ENCODE data around the gene UAP1.

The UAP1 gene

DNA sequence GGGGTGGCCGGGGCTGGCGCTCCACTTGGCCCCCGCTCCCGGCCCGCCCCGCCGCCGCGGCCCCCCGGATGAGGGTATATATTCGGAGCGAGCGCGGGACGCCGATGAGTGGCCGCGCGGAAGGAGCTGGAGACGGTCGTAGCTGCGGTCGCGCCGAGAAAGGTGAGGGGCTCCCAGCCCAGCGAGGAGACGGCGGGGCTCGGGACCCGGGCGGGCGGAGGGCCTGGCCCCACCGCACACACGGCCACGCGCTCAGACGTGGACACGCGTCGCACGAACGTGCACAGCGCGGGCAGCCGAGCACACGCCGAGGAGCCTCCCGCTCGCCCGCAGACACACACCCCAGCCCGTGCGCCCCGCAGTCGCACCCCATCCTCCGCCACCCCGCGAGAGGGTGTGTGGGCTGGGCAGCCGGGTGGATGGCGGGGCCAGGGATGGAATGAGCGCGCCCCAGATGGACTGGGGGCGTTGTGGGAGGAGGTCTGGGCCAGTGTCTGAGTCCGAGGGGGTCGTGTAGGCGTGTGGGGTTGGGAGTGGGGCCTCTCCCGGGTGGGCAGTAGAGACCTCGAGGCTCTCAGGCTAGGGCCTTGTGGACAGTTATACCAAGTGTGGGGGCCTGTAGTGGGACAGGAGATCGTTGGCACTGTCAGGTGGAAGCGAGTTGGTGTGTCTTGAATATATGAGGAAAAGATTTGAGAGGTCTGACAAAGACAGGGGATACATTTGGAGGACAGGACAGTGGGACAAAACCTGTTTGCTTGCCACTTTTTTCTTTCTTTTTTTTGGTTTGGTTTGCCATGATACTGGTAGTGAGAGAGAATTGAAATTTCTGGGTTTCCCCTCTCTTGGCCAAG is at the start of gene UAP1:
UAP1 (plus strand) TSS at position 107 of the 854 bp plus-strand sequence. CDS start 4,347 bp downstream, outside the sequence.
- no peak for DNase-seq

DNA sequence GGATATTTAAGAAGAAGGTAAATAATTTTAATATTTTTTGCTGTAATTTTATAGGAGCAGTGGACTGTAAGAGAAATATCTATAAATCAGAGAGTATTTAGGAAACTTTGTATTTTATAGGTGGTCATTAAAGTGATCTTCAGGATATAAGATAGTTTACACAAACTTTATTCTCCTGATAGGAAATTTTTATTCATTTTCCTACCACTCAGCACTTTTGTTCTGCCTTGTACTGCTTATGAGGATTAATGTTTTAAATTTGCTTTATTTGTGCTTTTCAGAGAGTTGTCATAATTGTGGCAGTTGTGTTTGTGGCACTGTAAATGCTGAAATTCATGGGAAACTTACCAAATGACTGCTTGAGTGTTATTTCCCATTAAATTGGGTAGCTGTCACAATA is 34.2 kb upstream of the UAP1 start:
- no peak for DNase-seq

DNA sequence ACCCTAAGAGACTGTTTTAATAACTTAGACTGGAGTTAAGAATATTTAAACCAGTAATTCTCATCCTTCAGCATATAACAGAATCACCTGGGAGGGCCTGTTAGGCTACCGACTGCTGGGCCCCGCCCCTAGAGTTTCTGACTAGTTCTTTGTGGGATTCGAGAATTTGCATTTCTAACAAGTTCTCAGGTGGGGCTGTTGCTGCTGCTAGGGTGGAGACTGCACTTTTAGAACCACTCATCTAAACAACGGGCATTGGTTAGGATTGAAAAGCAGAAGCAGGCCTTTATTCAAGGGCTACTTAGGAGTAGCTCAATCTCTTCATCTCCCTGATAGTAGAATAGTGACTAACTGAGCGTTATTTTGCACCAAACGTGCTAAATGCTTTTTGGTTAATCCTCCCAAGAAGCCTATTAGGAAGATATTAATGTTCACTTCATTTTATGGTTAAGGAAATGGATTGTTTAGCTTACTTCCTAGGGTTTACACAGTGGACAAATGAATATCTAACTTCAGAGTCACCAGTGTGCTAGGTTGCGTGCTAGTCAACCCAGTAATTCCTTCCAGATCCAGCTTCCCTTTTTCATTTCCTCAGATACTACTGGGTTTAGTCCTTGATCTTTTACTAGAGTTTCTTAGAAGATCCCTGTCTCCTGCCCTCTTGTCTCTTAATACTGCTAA is 31.1 kb upstream of the UAP1 start:
- no peak for DNase-seq

DNA sequence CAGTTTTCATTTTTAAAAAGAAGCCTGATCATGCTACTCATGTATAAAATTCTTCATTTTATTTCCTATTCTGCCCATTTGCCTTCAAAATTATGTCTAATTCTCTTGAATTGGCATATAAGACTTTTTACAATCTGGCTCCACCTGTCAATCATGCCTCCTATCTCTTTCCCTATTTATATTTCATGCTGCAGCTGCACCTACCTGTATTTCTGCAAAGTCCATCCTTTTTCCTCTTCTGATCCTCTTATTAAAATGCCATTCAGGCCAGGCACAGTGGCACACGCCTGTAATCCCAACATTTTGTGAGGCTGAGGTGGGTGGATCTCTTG is 30.6 kb upstream of the UAP1 start:
- DNase-seq: no peak

DNA sequence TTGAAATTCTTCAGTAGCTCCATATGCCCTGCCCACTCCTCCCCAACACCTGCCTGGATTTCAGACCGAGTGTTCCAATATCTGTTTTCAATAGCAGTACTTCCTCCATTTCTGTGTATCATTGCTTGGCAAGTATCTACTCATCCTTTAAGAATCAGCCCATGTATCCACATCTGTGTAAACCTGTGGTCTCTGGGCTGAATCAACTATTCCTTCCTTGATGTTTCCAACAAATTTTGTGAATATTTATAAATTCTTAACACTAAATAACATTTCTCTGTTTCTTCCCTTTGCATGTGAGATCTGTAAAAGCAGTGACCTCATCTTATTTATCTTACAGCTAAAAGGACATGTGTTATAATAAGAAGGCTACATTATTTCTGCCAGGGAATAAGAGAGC is 26.0 kb upstream of the UAP1 start:
- no peak for DNase-seq

DNA sequence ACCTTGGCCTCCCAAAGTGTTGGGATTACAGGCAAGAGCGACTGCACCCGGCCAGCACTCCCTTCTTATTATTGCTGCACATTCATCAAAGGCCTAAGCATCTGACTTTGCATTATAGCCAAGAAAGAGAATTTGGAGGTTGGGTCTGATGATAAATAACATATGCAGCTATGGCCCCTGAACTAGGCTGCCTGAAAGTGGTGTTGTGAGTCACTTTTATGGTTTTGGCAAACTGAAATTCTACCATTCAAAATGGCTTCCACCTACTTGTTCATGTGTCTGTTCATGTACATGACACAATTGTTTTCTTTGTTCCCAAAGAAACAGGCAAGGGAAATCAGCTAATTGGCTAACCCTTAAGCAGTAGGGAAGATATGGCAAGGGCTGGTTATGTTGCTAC is 25.0 kb upstream of the UAP1 start:
- DNase-seq: no peak

DNA sequence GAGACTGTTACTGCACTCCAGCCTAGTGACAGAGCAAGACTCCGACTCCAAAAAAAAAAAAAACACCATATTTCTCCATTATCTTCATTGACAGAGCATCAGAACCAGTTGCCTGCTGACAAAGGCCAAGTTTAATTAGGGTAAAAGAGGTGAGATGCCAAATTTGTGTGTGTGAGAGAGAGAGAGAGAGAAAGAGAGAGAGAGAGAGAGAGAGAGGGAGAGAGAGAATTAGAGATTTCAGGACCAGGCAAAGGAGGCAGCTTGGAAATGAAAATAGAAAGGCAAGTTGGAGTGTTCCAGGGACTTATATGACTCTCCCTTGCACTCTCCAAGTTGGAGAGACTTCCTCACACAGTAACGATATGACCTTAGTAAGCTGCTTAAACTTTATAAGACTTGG is 24.3 kb upstream of the UAP1 start:
- no peak for DNase-seq

DNA sequence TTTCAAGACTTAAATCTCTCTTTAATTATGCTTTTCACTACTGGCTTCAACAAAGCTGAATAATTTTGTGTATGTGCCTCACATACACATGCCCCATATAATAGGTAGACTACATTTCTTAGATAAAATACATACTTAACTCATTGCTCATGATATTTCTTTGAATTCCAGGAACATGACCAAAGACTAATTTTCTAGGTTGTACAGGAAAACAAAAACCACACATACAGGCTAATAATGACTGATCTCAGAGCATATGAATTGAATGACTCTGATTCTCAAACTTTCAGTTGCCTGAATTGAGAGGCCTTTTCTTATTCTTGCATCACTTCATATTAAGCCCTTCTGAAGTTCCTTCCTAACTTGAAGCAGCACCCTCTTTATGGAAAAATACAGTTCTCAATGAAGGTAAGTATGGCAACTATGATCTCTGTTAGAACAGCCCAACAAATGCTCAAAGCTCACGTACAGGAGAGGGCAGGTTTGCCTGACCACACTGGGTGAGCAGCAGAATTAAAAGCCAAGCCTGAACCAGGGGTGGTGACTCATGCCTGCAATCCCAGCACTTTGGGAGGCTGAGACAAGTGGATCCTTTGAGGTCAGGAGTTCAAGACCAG is 22.6 kb upstream of the UAP1 start:
- peak; percentile 2 to 10 for DNase-seq

DNA sequence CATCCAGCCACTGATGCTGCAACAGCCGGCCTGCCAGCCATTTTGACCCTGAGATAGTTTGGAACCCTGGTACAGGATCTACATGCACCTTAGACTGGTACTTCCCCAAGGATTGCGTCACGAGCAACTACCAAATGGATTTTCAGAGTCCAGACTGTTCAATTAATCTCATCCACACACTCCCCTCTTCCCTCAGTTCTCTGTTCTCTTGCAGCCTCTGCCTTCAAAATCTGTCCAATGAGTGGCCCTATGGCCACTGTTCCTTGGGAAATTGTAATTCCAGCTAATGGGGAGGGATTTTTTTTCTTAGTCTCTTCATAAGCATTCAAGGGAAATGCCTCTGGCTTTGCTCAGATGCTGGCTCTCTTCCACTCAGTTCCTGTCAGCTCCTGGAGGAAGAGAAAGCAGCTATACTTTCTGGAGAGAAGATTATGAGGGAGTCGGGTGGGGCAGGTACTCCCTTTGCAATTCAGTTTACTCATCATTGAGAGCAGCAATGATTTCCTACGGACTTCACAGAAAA is 19.8 kb upstream of the UAP1 start:
- DNase-seq: no peak

DNA sequence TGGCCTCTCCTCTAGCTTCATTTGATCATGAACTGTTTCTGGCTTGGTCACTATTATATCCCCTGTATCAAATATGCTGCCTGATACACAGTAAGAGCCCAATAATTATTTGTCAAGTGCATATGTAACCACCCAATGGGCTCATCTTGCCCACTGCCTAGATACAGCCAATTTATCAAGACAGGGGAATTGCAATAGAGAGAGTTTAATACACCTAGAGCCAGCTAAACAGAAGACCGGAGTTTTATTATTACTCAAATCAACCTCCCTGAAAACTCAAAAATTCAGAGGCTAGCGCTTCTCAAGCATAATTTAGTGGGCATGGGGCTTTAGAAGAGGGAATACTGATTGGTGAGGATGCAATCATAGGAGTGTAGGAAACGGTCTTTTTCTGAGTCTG is 18.3 kb upstream of the UAP1 start:
- no peak for DNase-seq

DNA sequence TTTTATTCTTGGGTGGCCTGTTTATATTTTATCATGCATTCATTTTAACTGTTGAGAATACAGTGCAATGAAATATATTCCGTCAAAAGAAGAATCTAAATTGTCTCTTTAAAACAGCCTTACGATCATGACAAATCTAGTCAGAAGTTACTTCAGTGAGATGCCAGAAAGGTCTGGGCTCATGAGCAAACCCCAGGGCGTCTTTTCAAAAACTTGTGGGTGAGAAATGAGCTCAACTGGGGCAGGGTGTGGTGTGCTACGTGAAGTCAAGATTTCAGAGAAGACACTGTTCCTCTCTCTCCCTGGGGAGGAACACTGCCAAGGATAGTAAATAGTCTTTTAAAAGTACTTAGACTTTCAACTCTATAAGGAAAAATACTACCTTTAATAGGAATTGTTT is 13.4 kb upstream of the UAP1 start:
- DNase-seq: no peak

DNA sequence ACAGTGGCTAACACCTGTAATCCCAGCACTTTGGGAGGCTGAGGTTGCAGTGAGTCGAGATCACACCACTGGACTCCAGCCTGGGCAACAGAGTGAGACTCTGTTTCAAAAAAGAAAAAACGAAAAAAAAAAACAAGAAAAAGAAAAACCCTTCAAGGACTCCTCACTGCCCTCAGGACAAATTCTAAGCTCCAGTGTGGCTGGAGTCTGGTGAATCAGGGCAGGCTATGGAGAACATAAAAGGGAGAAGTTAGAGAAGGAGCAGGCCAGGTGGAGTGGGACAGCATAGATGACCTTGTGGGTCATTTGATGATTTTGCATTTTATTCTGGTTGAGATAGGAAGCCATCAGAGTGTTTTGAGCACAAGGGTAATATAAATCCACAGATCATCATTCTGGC is 12.5 kb upstream of the UAP1 start:
- DNase-seq: no peak

DNA sequence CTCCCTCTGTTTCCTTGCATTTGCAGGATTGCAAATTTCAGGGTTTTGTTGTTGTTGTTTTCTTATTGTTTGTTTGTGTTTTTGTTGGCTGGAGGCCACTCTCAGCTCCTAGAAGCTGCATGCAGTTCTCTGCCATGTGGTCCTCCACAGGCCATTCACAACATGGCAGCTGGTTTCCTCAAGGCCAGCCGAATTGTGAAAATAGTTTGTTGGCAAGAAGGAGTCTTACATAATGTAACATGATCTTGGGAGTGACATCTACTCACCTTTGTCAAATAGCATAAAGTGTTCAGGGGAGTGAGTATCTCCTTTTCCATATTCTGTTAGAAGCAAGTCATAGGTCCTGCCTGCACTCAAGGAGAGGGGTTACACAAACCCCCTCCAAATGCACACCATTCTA is 10.6 kb upstream of the UAP1 start:
- DNase-seq: no peak

DNA sequence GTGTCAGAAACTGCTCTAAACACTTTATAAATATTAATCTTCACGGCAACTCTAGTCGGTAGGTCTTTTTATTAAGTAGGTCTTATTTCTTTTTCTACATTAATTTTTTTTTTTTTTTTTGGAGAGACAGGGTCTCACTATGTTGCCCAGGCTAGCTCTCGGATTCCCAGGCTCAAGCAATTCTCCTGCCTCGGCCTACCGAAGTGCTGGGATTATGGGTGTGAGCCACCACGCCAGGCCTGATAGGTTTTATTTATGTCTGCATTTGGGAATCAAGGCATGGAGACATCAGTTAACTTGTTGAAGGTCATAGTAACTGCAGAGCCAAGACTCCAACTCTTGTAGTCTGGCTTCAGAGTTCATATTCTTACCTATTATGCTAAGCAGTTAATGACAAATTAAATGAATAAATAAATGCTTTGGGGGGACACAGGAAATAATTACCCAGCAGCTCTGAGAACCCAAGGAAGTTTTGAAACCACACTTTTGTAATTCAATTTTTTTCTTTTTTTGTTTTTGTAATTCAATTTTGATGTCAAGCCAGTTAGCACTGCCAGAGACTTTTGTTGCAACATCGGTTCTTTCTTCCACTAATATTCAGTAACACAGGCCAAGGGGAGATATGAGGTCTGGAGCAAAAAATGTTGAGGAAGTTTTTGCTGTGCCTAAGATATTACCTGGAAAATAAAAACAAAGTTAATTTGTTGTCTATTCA is 9.4 kb upstream of the UAP1 start:
- DNase-seq: no peak

DNA sequence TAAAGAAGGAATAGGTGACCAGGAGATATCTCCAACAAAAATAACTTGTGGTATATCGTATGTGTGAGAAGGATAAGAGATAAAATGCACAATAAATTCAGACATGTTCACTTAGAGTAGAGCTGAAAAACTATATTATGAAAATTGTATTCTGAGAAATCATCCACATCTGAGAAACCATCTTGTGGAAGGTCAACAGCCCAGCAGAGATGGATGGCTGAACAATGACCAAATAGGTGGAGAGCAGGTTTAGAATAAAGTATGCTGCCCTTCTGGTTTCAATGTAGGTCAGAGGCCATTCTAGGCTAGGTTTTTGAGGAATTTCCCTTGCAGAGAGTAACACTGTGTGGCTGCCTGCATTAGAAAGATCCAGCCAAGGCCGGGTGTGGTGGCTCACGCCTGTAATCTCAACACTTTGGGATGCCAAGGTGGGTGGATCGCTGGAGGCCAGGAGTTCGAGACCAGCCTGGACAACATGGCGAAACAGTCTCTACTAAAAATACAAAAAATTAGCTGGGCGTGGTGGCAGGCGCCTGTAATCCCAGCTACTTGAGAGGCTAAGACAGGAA is 8.8 kb upstream of the UAP1 start:
- DNase-seq: no peak

DNA sequence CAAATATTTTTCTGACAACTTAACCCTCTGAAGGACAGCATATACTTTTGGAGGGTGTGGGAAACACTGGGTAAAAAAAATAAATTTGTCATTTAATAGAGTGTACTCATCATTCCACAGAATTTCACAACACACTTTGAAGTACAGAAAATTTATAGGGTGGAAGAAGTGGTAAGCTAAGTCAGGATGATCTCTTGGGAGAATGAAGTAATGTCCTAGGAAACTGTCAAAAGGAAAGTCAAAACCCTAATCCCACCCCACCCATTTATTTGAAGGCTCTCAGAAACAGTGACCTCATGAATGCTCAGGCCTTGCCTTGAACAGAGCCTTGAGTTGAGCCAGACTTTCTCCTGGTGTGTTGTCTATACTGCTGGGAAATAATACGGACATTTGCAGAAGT is 7.3 kb upstream of the UAP1 start:
- no peak for DNase-seq

DNA sequence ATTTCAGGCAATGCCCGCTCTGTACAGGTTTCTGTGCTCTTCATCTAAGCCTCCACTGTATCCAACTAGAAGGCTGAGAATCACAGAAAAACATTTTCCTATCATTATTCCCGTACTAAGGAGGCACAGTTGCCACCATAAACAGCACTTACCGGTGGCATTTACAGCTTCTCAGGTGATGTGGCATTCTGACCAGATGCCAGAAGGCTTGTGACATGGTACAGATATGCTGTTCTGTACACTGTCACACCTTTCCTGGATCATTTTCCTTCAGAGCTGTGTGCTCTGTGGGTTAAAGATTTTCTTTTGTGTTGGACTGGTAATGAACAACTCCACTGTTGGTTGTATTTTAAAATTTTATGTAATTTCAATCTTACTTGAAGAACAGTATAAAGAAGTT is 4.0 kb upstream of the UAP1 start:
- no peak for DNase-seq

DNA sequence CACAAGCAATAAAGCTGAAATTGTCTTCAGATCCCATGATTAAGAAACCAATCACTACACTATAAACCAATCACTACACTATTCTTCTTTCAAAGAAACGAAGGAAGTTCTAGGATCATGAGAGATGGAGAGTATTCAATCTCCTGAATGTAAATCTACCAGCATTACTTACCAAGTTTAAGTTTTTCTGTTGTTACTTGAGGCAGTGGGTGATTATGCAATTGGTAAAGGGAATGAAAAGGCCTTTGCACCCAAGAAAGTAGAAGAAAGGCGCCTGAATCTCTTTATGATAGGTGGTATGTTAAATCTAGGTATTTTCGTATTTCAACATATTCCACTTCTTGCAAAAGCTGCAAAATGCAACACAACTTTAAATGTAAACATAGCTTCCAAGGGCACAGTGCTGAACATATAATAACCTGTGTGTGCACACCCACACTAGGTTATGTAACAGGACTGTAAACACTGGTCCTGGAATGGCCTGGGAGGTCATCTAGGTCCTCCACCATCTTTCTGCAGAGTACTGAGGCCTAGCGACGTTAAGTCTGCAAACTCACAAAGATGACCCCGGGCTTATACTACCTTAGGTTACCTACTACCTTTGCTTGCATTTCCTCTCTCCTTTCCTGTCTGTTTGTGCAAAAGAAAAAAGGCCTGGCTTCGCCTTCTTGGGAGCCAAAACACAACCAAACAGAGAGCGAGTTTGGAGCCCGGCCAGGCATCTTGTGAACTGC is 1.1 kb upstream of the UAP1 start:
- DNase-seq: no peak

DNA sequence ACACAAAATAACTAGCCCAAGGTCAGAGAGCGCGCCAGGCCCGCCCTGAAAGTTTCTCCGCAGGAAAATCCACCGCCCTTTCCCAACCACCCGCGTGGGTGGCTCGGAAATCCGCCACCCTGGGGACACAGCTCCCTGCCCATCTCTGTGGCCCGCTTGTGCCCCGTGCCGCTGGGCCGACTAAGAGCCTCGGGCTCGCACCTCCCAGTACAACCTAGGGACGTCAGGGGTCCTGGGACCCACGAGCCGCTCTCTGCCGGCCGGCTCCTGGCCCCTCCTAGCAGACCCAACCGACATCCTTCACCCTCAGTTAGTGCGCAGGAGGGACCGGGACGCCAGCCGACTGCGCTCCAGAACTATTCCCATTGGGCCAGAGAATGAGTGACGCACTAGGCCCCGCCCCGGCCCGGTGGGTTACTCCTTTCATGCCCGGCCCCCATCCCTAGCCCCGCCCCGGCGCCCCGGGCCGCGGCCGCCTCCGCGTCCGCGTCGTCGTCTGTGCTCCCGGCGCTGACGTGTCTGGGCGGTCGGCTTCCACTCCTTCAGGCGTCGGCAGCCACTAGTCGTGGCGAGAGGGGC is 396 bp upstream of the UAP1 start:
- peak; percentile 99 for DNase-seq

DNA sequence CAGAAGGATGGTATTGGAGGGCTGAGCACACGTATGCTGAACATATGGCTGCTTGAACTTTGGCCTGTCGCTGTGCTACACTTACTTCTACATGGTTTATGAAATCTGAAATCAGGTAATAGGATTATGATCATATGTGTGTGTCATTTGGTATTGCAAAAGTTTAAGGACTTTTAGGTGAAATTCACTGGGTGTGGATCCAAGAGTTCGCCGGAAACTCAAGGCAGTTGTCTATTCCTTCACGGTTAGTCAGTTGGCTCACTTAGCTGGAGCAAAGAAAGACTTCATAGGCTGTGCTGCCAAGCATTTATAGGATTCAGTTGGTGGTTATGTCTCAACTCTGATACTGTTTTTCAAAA is 927 bp downstream of the UAP1 start:
- DNase-seq: no peak

DNA sequence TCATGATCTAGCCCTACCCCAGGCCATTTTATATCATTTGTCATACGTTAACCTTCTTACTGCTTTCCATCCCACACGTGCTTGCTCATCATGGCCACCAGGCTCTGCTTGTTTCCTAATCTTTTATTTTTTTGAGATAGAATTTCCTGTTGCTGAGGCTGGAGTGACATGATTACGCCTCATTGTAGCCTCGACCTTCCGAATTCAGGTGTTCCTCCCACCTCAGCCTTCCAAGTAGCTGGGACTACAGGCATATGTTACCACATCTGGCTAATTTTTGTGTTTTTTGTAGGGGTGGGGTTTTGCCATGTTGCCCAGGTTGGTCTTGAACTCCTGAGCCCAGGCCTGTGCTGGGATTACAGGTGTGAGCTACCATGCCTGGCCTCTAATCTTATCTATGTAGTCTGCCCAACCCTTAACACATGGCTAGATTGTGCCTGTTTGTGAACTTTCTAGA is 3.3 kb downstream of the UAP1 start:
- DNase-seq: no peak

DNA sequence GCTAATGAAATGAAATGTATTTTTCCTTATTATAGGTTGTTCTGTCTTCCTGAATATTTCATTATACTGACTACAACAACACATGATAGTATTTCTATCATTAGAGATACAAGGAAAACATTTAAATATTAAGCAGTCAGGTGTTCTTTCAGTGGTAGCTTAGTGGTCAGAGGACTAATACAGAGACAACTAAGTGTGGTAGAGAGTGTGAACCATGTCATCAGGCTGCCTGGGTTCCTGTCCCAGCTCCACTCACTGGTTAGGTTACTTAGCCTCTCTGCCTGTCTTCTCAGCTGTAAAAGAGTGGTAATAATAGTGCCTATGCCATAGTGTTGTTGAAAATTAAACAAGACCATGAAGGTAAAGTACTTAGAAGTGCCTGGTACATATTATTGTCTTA is 3.9 kb downstream of the UAP1 start:
- DNase-seq: no peak

Data from activated CD4-positive, alpha-beta T cell treated with anti-CD3 and anti-CD28 coated beads, Interleukin-2, amount 50 U/mL, for 48 hours (primary cell).